HCT116 (cell line): ENCODE results near the gene UMODL1. TPM values are rescaled to one million over a fixed set of nuclear protein-coding genes. Genes with fewer than 3 reads are reported as not detected.

Experiments
- ATAC-seq: fragments of 200-7000 bp; cut with Tn5 transposase; 2 replicates; pipeline ENCODE4 v1.9.1; 2020; ENCODE audit warnings: mild to moderate bottlenecking, moderate library complexity
- BruUV-seq: library from RNA; stranded (reverse); fragments of 400-500 nt; replicated peaks from 2 replicates; lab custom pipeline; 2021; lab: Mats Ljungman, UMichigan
- CTCF ChIA-PET: fragments of 300-600 bp; sonication (Branson Sonifier 250); formaldehyde crosslinking; loops from one replicate; lab custom pipeline; 2021; ENCODE audit warnings: antibody characterized with exemption; lab: Charles Lee
- POLR2A ChIA-PET: fragments of 300-600, 350-600 bp; sonication (Branson Sonifier 250); formaldehyde crosslinking; loops from one replicate; lab custom pipeline; 2021; ENCODE audit warnings: antibody characterized with exemption; lab: Charles Lee
- RAD21 ChIA-PET, 2 experiments: fragments of 300-600 bp; sonication (Branson Sonifier 250); formaldehyde crosslinking; loops; one replicate each; lab custom pipeline; 2023; ENCODE audit warnings: low total read pairs in 2 of 2; ENCODE audit not compliant: uncharacterized antibody in 2 of 2, unreplicated experiment in 2 of 2, low non-redundant PET in 1 of 2; lab: Charles Lee
- DNase-seq: peaks from one replicate; pipeline ENCODE4 v3.0.0-alpha.2; 2010; ENCODE audit warnings: low read depth, low spot score
- H2AFZ ChIP-seq: fragments of 200-600 bp; shearing (Covaris generic), sonication (generic); 2 replicates; pipeline ENCODE4 v1.6.1; 2017; ENCODE audit warnings: low read depth, mixed run types, mixed read lengths, antibody characterized with exemption, low read length; ENCODE audit not compliant: poor library complexity, severe bottlenecking
- H3K27ac ChIP-seq: 2 replicates; pipeline ENCODE4 v1.5.1; 2012; ENCODE audit warnings: low read depth, low read length
- H3K27me3 ChIP-seq: fragments of 200-600 bp; sonication (generic); 2 replicates; pipeline ENCODE4 v1.6.1; 2016; ENCODE audit warnings: mixed run types, low read length, mixed read lengths; ENCODE audit not compliant: insufficient read depth
- H3K36me3 ChIP-seq, 2 experiments: fragments of 200-500 bp in 1 of 2; fragments of 200-600 bp in 1 of 2; sonication (Bioruptor generic) in 1 of 2; sonication (generic) in 1 of 2; 2 replicates each; pipeline versions ENCODE4 v1.5.1 to v1.6.1; 2014 to 2016; ENCODE audit warnings: low read length in 2 of 2, inconsistent platforms in 1 of 2, mixed read lengths in 1 of 2, mixed run types in 1 of 2; ENCODE audit not compliant: insufficient read depth in 2 of 2, control insufficient read depth in 1 of 2
- H3K4me1 ChIP-seq, 2 experiments: fragments of 200-600 bp in 1 of 2; sonication (generic) in 1 of 2; 2 replicates each; pipeline versions ENCODE4 v1.5.1 to v1.6.1; 2012 to 2017; ENCODE audit warnings: low read length in 2 of 2, inconsistent platforms in 1 of 2, mild to moderate bottlenecking in 1 of 2, mixed read lengths in 1 of 2, mixed run types in 1 of 2, moderate library complexity in 1 of 2; ENCODE audit not compliant: insufficient read depth in 2 of 2, control insufficient read depth in 1 of 2
- H3K4me2 ChIP-seq: fragments of 200-600 bp; sonication (generic); 2 replicates; pipeline ENCODE4 v1.6.1; 2017; ENCODE audit warnings: mixed run types, low read length, mixed read lengths
- H3K4me3 ChIP-seq, 2 experiments: fragments of 200-600 bp in 1 of 2; sonication (generic) in 1 of 2; replicated peaks in 1 of 2; 2 replicates each; pipeline ENCODE4 v1.5.1; 2011 to 2016; ENCODE audit warnings: low read length in 2 of 2, control low read depth in 1 of 2, low read depth in 1 of 2, mild to moderate bottlenecking in 1 of 2, mixed read lengths in 1 of 2, mixed run types in 1 of 2
- H3K79me2 ChIP-seq: fragments of 200-600 bp; sonication (generic); 2 replicates; pipeline ENCODE4 v1.6.1; 2017; ENCODE audit warnings: mild to moderate bottlenecking, mixed run types, low read length, moderate library complexity, mixed read lengths; ENCODE audit not compliant: insufficient read depth
- H3K9ac ChIP-seq: fragments of 200-600 bp; sonication (generic); 2 replicates; pipeline ENCODE4 v1.6.1; 2016; ENCODE audit warnings: low read length, mixed read lengths
- H3K9me2 ChIP-seq: fragments of 200-600 bp; sonication (generic), shearing (Covaris generic); 2 replicates; pipeline ENCODE4 v1.6.1; 2017; ENCODE audit warnings: mixed run types, mild to moderate bottlenecking, moderate library complexity; ENCODE audit not compliant: insufficient read depth
- H3K9me3 ChIP-seq, 2 experiments: fragments of 200-500 bp in 1 of 2; fragments of 200-600 bp in 1 of 2; sonication (Bioruptor generic) in 1 of 2; sonication (generic) in 1 of 2; 2 replicates each; pipeline ENCODE4 v1.6.1; 2014 to 2017; ENCODE audit warnings: low read length in 2 of 2, mixed read lengths in 2 of 2, inconsistent platforms in 1 of 2, low read depth in 1 of 2, mild to moderate bottlenecking in 1 of 2, mixed run types in 1 of 2, moderate library complexity in 1 of 2; ENCODE audit not compliant: control insufficient read depth in 1 of 2, insufficient read depth in 1 of 2
- H4K20me1 ChIP-seq: fragments of 200-600 bp; sonication (generic), shearing (Covaris generic); 2 replicates; pipeline ENCODE4 v1.6.1; 2017; ENCODE audit warnings: mixed run types, mild to moderate bottlenecking, moderate library complexity; ENCODE audit not compliant: insufficient read depth
- CBX3 ChIP-seq: IDR thresholded peaks from 2 replicates; pipeline ENCODE4 v1.6.1; 2012; ENCODE audit warnings: low read depth
- EGR1 ChIP-seq: IDR thresholded peaks from 2 replicates; pipeline ENCODE4 v1.6.1; 2012; ENCODE audit warnings: low read depth
- EZH2 ChIP-seq: fragments of 200-600 bp; sonication (generic); IDR thresholded peaks from 2 replicates; pipeline ENCODE4 v1.6.1; 2017; ENCODE audit warnings: antibody characterized with exemption, mixed run types
- EZH2phosphoT487 ChIP-seq: fragments of 200-600 bp; IDR thresholded peaks from 2 replicates; pipeline ENCODE4 v1.6.1; 2018; ENCODE audit warnings: antibody characterized with exemption, borderline replicate concordance
- JUND ChIP-seq: IDR thresholded peaks from 2 replicates; pipeline ENCODE4 v1.6.1; 2012
- MAX ChIP-seq: IDR thresholded peaks from 2 replicates; pipeline ENCODE4 v1.6.1; 2012
- POLR2A ChIP-seq: IDR thresholded peaks from 2 replicates; pipeline ENCODE4 v1.7.0; 2011; ENCODE audit warnings: borderline replicate concordance; ENCODE audit not compliant: insufficient read depth, insufficient read length; ENCODE audit errors: extremely low read depth
- TCF7L2 ChIP-seq: IDR thresholded peaks from 2 replicates; pipeline ENCODE4 v1.7.0; 2011; ENCODE audit warnings: borderline replicate concordance, inconsistent platforms; ENCODE audit not compliant: insufficient read depth, insufficient read length; ENCODE audit errors: extremely low read depth
- ZFX ChIP-seq: fragments of 450-650 bp; IDR thresholded peaks from 2 replicates; pipeline ENCODE4 v1.6.1; 2017
- ZNF274 ChIP-seq: fragments of 200-500 bp; sonication (Bioruptor generic); IDR thresholded peaks from 2 replicates; pipeline ENCODE4 v1.6.1; 2014; ENCODE audit warnings: mild to moderate bottlenecking, low read depth, low read length, inconsistent platforms
- intact Hi-C: fragments of 100-400 bp; cut with micrococcal nuclease; formaldehyde crosslinking; loops from 2 replicates; pipeline ENCODE4 v1.10.0; 2022
- total RNA-seq: library from RNA; stranded (reverse); gene quantifications from one replicate; pipeline ENCODE4 v1.2.1, GENCODE V29; 2021; ENCODE audit not compliant: unreplicated experiment

UMODL1 gene
- total RNA-seq, 1 experiment from 2014 or later = not detected

DNA sequence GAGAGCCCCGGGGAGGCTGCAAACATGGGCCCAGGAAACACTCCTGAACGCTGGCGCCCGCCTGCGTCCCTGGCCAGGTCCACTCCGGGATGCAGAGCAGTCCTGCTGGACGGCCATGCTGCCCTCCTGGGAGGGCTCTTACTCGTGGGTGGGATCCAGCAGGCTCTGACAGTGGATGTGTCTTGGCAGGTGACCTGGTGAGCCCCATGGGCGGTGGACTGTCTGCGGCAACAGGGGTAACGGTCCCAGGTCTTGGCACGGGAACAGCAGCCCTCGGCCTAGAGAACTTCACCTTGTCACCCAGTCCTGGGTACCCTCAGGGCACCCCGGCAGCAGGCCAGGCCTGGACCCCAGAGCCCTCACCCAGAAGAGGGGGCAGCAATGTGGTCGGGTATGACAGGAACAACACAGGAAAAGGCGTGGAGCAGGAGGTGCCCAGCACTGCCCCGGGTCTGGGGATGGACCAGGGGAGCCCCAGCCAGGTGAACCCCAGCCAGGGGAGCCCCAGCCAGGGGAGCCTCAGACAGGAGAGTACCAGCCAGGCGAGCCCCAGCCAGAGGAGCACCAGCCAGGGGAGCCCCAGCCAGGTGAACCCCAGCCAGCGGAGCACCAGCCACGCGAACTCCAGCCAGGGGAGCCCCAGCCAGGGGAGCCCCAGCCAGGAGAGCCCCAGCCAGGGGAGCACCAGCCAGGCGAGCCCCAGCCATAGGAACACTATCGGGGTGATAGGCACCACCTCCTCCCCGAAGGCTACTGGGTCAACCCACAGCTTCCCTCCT is 39.8 kb downstream of the UMODL1 start (continued):
- TF ChIP-seq MAX = no peak

DNA sequence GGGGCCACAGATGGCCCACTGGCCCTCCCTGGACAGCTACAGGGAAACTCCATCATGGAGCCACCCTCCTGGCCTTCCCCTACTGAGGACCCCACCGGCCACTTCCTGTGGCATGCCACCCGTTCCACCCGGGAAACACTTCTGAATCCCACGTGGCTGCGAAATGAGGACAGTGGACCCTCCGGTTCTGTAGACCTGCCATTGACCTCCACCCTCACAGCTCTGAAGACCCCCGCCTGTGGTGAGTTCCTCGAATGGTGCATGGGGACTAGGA is 40.3 kb downstream of the UMODL1 start:
- no peak for DNase-seq
- ChIA-PET RAD21 (no interaction called here), POLR2A (no interaction called here), CTCF (no interaction called here)
- H3K27ac ChIP-seq = no peak overlapping the region
- TF ChIP-seq ZNF274 (no peak), MAX (no peak), JUND (no peak), ZFX (no peak), POLR2A (no peak), EGR1 (no peak), TCF7L2 (no peak), EZH2 (no peak), EZH2phosphoT487 (no peak), CBX3 (no peak)
- H3K27me3 ChIP-seq = peaks cover 6% of the 10 kb centered on the region; the same call in 1 of the 2 replicates
- no peak overlapping the region for H3K9ac ChIP-seq
- H3K4me1 ChIP-seq = peaks cover 0 to 4% of the 10 kb centered on the region in 2 experiments; a peak in 1 of 4 replicates
- no peak overlapping the region for H3K4me2 ChIP-seq
- no peak overlapping the region for H3K4me3 ChIP-seq
- H4K20me1 ChIP-seq = no peaks in the 10 kb centered on the region
- no peak overlapping the region for H2AFZ ChIP-seq
- no TSS peak for BruUV-seq
- no peaks in the 10 kb centered on the region for H3K36me3 ChIP-seq
- H3K9me2 ChIP-seq = no peaks in the 10 kb centered on the region
- no peaks in the 10 kb centered on the region for H3K9me3 ChIP-seq
- no peaks in the 10 kb centered on the region for H3K79me2 ChIP-seq
- no peak for ATAC-seq
- intact Hi-C loops = loop anchor here (10.0 kb wide), 1 partner anchor 237 kb away; the partner anchor contains the start of gene PRDM15
